ENCODE measurements around the gene BCAS2.

The BCAS2 gene

DNA sequence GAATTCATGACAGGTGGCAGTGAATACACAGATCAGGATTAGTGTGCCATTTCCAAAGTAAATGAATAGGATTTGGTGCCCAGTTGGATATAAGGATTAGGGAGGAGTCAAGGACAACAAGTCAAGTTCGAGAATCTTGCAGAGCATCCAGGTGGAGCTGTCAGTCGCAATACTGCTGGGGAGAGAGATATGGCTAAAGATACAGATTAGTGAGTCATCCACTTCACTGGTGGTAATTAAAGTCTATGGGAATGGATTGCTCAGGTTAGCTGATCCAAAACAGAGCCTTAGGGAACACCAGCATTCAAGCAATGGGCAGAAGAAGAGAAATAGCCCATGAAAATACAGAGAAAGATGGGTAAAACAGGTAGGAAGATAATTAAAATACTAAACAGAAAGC is 26.8 kb downstream of the BCAS2 start:
- DNase-seq: no peak

DNA sequence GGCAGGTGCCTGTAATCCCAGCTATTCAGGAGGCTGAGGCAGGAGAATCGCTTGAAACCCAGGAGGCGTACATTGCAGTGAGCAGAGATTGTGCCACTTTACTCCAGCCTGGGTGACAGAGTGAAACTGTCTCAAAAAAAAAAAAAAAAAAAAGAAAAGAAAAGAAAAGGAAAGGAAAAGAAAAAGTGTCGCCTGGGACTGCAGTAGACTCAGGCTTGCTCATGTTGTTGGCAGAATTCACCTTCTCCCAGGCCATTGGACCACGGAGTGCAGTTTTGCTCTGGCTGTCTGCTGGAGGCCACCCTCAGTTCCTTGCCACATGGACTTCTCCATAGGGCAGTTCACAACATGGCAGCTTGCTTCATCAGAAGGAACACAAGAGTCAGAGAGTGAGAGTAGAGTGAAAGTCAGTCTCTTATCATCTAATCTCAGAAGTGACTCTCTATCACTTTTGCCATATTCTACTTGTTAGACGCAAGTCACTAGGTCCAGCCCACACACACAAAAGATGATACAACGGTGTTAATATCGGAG is 29.2 kb downstream of the BCAS2 start:
- no peak for DNase-seq

DNA sequence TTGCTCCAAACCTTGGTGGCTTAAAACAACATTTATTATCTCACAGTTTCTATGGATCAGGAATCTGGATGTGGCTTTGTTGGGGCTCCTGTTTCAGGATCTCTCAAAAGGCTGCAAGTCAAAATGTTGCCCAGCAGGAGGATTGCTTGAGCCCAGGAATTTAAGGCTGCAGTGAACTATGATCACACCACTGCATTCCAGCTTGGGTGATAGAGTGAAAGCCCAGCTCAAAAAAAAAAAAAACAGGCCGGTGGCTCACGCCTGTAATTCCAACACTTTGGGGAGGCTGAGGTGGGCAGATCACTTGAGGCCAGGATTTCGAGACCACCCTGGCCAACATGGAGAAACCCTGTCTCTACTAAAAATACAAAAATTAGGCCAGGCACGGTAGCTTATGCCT is 30.0 kb downstream of the BCAS2 start:
- DNase-seq: no peak

DNA sequence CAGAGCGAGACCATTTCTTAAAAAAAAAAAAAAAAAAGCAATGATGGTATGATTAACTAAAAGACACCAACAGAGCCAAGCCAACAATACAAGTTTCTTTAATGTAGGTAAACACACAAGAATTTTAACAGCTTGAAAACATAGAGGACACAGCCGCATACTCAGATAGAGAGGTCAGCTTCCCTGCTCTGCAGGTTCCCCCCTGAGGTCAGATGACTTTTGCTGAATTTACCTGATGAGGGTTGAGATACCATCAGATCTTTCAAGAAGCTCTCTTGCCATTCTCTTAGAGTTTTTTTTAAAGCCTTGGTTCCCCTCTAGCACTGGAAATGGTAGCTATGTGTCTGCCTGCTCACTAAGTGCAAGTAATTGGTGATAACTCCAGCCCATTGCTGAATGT is 31.1 kb downstream of the BCAS2 start:
- DNase-seq: no peak

DNA sequence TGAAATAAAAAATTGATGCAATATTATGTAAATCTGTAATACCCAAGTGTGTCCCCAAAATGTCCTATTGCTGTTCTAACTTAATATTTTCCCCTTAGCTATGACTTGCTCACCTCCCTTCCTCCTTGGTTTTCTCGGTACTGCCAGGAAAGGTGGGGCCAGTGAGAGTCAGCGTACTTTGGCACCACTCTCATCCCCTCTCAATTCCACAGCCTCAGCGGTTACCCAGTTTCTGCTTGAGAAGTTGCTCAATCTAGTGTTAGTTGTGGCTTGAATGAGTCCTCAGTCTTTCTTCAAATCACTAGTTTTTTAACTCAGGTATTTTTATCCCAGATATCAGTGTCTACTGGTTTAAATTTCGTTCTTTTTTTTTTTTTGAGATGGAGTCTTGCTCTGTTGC is 32.3 kb downstream of the BCAS2 start:
- no peak for DNase-seq

DNA sequence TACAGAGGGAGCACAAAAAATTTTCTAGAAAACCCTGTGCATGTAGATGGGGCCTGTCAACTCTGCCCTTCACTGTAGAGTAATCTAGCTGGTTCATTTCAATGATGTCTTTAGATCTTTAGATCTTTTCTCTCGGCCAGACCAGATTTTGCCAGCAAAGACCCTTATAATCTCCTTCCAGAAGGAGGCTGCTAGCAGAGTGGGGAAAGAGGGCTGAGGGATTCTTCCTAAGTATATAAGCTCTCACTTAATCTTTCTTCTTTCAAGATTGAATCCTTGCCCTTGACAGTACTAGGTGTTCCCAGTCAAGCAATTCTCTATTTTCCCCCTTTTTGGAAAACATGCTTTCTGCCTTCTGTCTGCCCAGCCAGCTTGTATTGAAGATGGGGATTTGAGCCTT is 34.3 kb downstream of the BCAS2 start:
- no peak for DNase-seq

DNA sequence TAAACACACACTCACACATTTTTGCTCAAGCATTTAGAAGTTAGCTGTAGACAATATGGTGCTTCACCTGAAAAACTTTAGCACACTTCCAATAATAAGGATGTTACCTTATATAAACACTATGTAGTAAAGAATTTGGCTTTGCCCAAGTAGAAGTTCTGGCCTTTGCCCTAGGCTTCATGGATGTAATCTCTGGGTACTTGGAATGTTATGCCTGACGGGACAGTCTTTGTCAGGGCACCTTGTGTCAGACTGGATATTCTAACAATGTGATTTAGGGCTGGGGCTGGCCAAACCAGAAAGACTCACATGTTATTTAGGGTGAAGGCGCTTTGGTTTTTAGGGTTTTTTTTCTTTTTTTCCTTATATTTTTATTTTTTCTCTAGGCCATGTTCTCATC is 35.6 kb downstream of the BCAS2 start:
- DNase-seq: no peak

DNA sequence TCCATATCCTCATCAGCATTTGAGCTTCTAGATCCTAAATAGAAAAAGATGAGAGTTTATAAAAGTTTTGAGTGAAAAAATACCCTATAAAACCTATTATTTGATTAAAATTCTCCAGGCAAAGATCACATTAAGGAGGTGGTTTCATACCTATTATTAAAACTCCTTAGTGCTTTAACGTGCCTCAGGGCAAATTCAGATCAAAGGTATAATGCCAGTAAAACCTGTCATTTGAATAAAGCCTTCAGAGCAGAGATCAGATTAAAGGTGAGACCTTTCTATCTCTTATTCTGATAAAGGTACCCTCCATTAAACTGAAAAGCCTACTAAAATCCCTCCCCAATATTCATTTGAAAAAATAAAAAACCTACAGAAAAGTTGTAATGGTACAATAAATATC is 36.1 kb downstream of the BCAS2 start:
- no peak for DNase-seq

DNA sequence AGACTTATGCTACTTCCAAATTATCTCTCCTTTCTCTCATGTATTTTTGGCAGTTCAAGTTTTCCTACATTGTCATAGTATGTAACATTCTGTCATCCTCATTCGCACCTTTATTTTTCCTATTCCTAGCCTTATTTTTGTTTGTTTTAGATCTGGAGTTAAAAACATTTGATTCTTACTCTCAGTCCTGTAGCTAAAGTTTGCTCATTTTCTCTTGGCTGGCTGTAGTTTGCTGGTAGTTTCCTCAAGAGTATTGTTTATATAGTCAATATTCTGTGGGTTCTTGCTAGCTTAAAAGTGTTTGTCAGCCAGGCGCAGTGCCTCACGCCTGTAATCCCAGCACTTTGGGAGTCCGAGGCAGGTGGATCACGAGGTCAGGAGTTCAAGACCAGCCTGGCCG is 40.6 kb downstream of the BCAS2 start:
- no peak for DNase-seq

DNA sequence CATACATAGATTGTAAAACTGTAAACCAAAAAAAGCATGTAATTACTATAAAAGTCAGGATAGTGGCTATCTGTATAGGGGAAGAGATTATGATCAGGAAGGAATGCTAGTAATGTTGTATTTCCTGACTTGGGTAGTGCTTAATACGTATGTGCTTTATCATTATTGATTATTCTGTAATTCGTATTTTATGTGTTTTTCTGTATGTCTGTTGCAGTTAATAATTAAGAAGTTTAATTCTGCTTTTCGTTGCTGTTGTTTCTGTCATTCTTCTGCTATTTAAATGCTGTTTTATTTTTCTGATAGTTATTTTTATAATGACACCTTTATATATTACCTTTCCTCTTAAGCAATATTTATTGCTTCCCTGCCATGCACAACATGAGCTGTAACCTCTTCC is 41.1 kb downstream of the BCAS2 start:
- no peak for DNase-seq

DNA sequence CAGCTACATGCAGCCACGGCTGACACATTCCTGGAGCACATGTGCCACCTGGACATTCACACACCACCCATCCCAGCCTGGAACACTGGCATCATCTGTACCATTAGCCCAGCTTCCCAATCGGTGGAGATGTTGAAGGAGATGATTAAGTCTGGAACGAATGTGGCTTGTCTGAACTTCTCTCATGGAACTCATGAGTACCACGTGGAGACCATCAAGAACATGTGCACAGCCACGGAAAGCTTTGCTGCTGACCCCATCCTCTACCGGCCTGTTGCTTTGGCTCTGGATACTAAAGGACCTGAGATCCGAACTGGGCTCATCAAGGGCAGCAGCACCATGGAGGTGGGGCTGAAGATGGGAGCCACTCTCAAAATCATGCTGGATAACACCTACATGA is 45.4 kb downstream of the BCAS2 start:
- DNase-seq: no peak

DNA sequence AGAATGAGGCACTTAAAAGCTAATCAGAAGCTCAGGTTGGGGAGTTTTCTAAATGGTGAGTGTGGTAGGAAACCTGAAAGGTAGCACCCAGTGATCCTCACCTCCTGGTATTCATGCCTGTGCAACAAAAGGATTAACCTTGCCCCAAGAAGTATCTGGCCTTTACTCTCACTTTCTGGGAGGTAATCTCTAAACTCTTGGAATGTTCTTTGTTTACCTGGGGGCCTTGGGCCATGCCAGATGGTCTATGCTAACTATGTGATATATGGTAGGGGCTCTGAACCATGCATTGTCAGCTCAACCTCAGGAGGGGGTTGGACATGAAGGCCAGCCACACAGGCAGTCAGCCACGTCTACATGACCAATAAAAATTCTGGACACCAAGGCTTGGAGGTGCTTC is 46.0 kb downstream of the BCAS2 start:
- DNase-seq: no peak

DNA sequence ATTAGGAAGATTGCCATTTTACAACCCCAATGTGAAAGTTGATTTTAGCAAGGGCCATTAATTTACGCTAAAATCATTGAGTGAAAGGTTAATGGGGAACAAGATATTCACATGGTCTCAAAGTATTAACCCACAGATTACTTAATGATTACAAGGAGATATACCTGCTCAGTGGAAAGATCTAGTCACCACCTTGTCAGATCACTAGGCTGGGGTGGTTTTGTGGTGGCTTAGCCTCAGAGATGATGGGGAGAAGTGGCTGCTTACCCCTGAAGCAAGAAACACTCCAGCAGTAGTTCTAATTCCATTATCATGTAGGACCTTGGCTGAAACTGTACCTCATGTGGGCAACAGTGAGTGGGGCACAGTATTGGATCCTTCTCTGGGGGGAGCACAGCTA is 50.3 kb downstream of the BCAS2 start:
- no peak for DNase-seq

DNA sequence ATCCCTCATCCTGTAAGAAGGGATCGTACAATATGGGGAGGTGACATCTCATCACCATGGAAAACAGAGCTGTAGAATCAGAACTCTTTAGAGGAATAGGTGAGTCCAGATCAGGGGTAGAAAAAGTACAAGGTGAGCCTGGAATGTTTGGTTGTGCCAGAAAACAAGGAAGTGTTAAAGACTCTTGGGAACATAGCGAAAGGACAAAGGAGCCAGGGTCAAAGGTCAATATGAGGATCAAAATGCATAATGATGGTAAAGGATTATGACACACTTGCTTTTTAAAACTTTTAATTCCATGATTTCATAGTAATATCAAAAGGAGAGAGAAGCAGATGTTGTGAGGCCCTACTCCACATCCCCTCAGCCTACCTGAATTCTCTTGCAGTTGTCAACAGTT is 51.2 kb downstream of the BCAS2 start:
- no peak for DNase-seq

DNA sequence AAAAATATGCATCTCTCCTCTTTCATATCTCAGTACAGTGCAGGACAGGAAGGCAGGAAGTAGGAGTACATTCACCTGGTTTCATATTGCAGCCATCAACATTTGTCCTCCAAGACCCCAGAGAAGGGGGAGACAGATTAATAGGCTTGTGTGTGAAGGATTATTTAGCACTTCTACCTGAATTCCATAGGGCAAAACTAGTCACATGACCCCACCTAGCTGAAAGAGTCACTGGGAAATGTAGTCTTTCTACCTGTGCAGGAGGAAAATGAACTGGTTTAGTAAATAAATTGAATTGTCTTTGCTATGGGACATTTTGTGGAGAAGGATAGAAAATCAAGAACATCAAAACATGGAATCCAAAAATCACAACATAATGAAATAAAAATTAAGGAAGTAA is 56.5 kb downstream of the BCAS2 start:
- DNase-seq: no peak

DNA sequence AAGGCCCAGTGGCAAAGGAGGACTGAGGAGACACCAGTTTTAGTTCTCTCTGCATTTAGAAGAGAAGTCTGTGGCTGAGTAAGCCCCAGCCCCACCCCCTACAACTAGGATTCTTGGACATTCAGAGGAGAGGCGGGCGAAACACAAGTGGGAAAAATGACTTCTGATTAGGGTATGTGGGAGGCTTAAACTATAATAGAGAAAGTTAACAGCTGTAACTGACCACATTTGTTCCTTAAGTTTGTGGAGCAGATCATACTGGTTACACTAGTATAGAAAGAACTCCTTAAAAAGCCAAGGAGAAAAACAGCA is 59.2 kb downstream of the BCAS2 start:
- DNase-seq: no peak

DNA sequence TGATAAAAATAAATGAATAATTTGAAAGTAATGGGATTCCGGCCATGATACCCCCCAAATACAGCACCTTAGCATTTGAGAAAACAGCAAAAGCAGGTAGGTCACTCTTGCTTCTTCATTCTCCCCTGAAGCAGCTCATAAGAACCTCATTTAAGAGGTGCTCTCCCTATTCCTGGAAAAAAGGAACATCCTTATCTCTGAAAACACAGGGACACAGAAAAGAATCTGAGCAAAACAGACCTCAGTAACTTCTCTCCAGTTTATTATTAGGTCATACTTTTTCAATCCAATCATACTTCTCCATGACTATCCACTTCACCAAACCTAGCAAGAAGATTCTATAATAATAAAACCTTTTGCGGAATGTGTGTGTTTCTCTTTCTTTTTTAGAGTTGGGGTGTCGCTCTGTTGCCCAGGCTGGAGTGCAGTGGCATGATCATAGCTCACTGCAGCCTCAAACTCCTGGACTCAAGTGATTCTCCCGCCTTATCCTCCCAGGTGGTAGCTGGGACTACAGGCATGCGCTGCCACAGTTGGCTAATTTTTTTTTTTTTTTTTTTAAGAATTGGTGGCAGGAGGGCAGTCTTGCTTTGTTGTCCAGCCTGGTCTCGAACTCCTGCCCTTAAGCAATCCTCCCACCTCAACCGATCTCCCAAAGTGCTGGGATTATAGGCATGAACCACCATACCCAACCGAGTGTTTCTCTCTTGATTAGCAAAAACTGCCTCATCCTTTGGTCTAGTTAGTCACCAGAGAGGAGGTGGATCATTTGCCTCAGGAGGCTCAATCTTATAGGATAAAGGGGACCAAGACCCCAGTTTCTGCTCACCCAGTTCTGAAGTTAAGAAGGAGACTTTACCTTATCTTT is 59.8 kb downstream of the BCAS2 start:
- no peak for DNase-seq

Data from NCI-H748 treated with DMSO at 0.1 percent for 48 hours (cell line).